HG03520 (cell line): ENCODE measurements around the gene IRF4.
A peak's percentile ranks its signal among the peaks of the same experiment; 100 is the strongest.

Experiments
- ATAC-seq: cut with Tn5 transposase; IDR thresholded peaks from one replicate; pipeline ENCODE4 v1.9.1; 2021; ENCODE audit warnings: mild to moderate bottlenecking, moderate library complexity; ENCODE audit not compliant: unreplicated experiment

The IRF4 gene

GRCh38 chr6:379410-380181 lies 12.0 kb upstream of the IRF4 start:
- ATAC-seq = no peak

GRCh38 chr6:380234-381218 lies 11.0 kb upstream of the IRF4 start:
- no peak for ATAC-seq

GRCh38 chr6:381742-382461 lies 9.7 kb upstream of the IRF4 start:
- no peak for ATAC-seq

- ATAC-seq = no peak
These were observed 8.4 kb upstream of the IRF4 start for GRCh38 chr6:382883-383810.

- no peak for ATAC-seq
These were observed 7.7 kb upstream of the IRF4 start for GRCh38 chr6:383856-384255.

- no peak for ATAC-seq
These were observed 6.7 kb upstream of the IRF4 start for GRCh38 chr6:384898-385297.

GRCh38 chr6:385614-386013 lies 5.9 kb upstream of the IRF4 start:
- no peak for ATAC-seq

GRCh38 chr6:386688-387266 lies 4.8 kb upstream of the IRF4 start:
- ATAC-seq = no peak

GRCh38 chr6:387293-387741 lies 4.2 kb upstream of the IRF4 start:
- no peak for ATAC-seq

- ATAC-seq = no peak
These were observed 3.2 kb upstream of the IRF4 start for GRCh38 chr6:388202-388903.

- ATAC-seq = no peak
These were observed 2.4 kb upstream of the IRF4 start for GRCh38 chr6:389143-389542.

- ATAC-seq = peak; percentile 31
These were observed 1.9 kb upstream of the IRF4 start for GRCh38 chr6:389622-390021.

- ATAC-seq = peak; percentile 7
These were observed 516 bp upstream of the IRF4 start for GRCh38 chr6:390914-391558.

GRCh38 chr6:392441-393390 lies 1.2 kb downstream of the IRF4 start:
- ATAC-seq = no peak

GRCh38 chr6:393391-394221 lies 2.1 kb downstream of the IRF4 start:
- no peak for ATAC-seq

GRCh38 chr6:394641-395289 lies 3.2 kb downstream of the IRF4 start:
- ATAC-seq = no peak
